Cardiac muscle cell (in vitro differentiated cells and primary cell): ENCODE data around the gene MEGF11. TPM values are rescaled to one million over a fixed set of nuclear protein-coding genes. Genes with fewer than 3 reads are reported as not detected.

Source experiments
- DNase-seq, 2 donors: peaks; one replicate each; pipeline versions ENCODE4 v3.0.0 to v3.0.0-alpha.2; 2010 to 2017; ENCODE audit warnings: low read depth in 1 of 2, low spot score in 1 of 2
- H3K27ac ChIP-seq: fragments of 200-600 bp; sonication (generic); 2 replicates; pipeline ENCODE4 v1.5.1; 2016
- H3K27me3 ChIP-seq: fragments of 200-600 bp; sonication (generic); 2 replicates; pipeline ENCODE4 v1.6.0; 2016; ENCODE audit warnings: control low read depth
- H3K36me3 ChIP-seq: fragments of 200-600 bp; sonication (generic); 2 replicates; pipeline ENCODE4 v1.5.1; 2016; ENCODE audit warnings: control low read depth
- H3K4me1 ChIP-seq: fragments of 200-600 bp; sonication (generic); 2 replicates; pipeline ENCODE4 v1.8.1; 2017; ENCODE audit warnings: low read depth, mild to moderate bottlenecking, mixed run types
- H3K4me3 ChIP-seq: fragments of 200-600 bp; sonication (generic); 2 replicates; pipeline ENCODE4 v1.5.1; 2016; ENCODE audit warnings: mild to moderate bottlenecking
- H3K9me3 ChIP-seq: fragments of 200-600 bp; sonication (generic); 2 replicates; pipeline ENCODE4 v1.5.1; 2017; ENCODE audit warnings: low read depth, mild to moderate bottlenecking, control low read depth
- polyA plus RNA-seq: library from polyadenylated mRNA; unstranded; fragments of >200 nt; fragmentation: Nextera tagmentation; extraction: Ambion mirVana; gene quantifications from 2 replicates; pipeline ENCODE4 v1.2.1, GENCODE V29; 2016
- total RNA-seq: library from RNA; depleted of rRNA; stranded (reverse); fragments of >200 nt; gene quantifications from 2 replicates; pipeline ENCODE4 v1.2.3, GENCODE V29; 2016
- TF ChIP-seq, protein P1 (sequence below): IDR thresholded peaks from 2 replicates; pipeline ENCODE4 v1.5.1; 2012; ENCODE audit warnings: low read depth, mild to moderate bottlenecking, low read length

MEGF11 gene
- total and polyA plus RNA-seq, 2 experiments from 2014 or later, result 0.30 TPM; not detected in 1

DNA sequence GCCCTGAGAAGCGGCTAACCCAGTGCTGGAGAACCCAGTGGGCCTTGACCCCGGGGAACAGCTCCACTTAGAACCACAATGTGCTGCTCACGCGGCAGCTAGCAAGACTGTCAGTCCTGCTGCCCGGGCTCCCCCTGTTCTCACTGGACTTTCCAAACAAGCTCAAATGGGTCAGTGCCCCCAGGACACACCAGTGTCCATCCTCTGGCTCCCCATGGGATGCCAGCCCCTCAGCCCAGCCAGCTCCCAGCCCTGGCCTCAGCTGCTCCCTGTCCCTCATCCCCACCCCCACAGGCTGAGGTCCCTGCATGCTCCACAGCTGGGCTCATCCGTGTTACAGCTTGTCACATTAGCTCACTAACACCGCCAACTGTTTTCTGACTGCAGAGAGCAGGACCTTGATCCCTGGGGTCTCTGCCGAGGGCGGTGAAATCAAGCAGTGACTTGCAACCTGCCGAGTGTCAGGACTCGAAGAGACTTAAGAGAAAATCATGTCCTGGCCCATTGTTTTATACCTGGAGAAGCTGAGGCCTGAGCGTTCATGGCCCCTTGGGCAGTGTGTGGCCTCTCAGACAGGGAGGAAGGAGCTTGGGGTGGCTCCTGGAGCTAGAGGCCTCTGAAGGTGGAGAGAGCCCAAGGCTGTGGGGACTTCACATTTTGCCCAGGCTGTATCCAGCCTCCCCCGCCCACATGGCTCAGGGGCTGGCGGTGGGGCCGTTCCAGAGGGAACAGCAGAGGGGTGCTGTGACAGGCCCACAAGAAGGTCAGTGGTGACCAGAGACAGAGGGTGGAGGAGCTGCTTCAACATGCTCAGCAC, 157.5 kb downstream of the MEGF11 start:
- H3K9me3 ChIP-seq, result no peaks in the 10 kb centered on the region
- TF ChIP-seq, protein P1, sequence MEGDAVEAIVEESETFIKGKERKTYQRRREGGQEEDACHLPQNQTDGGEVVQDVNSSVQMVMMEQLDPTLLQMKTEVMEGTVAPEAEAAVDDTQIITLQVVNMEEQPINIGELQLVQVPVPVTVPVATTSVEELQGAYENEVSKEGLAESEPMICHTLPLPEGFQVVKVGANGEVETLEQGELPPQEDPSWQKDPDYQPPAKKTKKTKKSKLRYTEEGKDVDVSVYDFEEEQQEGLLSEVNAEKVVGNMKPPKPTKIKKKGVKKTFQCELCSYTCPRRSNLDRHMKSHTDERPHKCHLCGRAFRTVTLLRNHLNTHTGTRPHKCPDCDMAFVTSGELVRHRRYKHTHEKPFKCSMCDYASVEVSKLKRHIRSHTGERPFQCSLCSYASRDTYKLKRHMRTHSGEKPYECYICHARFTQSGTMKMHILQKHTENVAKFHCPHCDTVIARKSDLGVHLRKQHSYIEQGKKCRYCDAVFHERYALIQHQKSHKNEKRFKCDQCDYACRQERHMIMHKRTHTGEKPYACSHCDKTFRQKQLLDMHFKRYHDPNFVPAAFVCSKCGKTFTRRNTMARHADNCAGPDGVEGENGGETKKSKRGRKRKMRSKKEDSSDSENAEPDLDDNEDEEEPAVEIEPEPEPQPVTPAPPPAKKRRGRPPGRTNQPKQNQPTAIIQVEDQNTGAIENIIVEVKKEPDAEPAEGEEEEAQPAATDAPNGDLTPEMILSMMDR, result no peak
- no peak overlapping the region for H3K4me3 ChIP-seq
- H3K27ac ChIP-seq, result no peak overlapping the region
- H3K4me1 ChIP-seq, result no peaks in the 10 kb centered on the region
- no peaks in the 10 kb centered on the region for H3K27me3 ChIP-seq
- DNase-seq, result no peak
- H3K36me3 ChIP-seq, result no peaks in the 10 kb centered on the region

- H3K4me1 ChIP-seq, result no peaks in the 10 kb centered on the region
- H3K36me3 ChIP-seq, result no peaks in the 10 kb centered on the region
- H3K4me3 ChIP-seq, result no peak overlapping the region
- no peaks in the 10 kb centered on the region for H3K9me3 ChIP-seq
- H3K27me3 ChIP-seq, result no peaks in the 10 kb centered on the region
- TF ChIP-seq, protein P1, result no peak
- no peak for DNase-seq
- H3K27ac ChIP-seq, result no peak overlapping the region
Observed at GRCh38 chr15:66094331-66094730, 159.2 kb downstream of the MEGF11 start.

- Histone ChIP-seq H3K4me1 (peaks cover 12% of the 10 kb centered on the region), H3K27ac (no peak overlapping the region), H3K4me3 (no peak overlapping the region), H3K9me3 (no peaks in the 10 kb centered on the region), H3K27me3 (no peaks in the 10 kb centered on the region), H3K36me3 (no peaks in the 10 kb centered on the region)
- peak in 1 of 2 donors; percentile 53 for DNase-seq
- TF ChIP-seq, protein P1, result no peak
Observed at GRCh38 chr15:66092053-66093016, 161.2 kb downstream of the MEGF11 start.

- DNase-seq, result no peak
- Histone ChIP-seq H3K27ac (no peak overlapping the region), H3K4me3 (no peak overlapping the region), H3K9me3 (no peaks in the 10 kb centered on the region), H3K27me3 (no peaks in the 10 kb centered on the region), H3K4me1 (peaks cover 12% of the 10 kb centered on the region), H3K36me3 (no peaks in the 10 kb centered on the region)
- TF ChIP-seq, protein P1, result no peak
Observed at GRCh38 chr15:66089509-66089908, 164.0 kb downstream of the MEGF11 start.

DNA sequence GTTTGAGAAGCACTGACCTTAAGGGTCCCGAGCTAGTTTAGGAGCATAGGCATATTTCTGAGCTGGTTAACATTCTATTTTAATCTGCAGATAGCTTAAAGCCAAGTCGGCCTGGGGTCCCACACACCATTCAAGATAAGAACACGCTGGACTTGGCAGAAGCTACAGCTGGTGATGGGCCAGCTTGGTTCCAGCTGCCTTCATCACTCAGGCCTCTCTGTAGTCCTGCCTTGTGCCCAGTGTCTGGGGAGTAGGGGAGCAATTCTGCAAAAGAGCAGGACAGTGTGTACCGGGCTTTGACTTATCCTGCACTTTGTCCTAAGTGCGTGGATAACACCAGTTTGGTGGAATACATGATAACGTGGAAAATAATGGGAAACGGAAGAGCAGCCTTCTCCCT, 164.5 kb downstream of the MEGF11 start:
- DNase-seq, result peak; percentile 28 to 47
- TF ChIP-seq, protein P1, result no peak
- Histone ChIP-seq H3K4me1 (peaks cover 12% of the 10 kb centered on the region), H3K4me3 (no peak overlapping the region), H3K27ac (no peak overlapping the region), H3K27me3 (no peaks in the 10 kb centered on the region), H3K36me3 (no peaks in the 10 kb centered on the region), H3K9me3 (no peaks in the 10 kb centered on the region)
